Hepatocyte (in vitro differentiated cells): ENCODE data around the gene NUMA1. TPM values are rescaled to one million over a fixed set of nuclear protein-coding genes. Genes with fewer than 3 reads are reported as not detected.

Experiments
- DNase-seq: peaks from one replicate; pipeline ENCODE4 v3.0.0-alpha.2; 2016; ENCODE audit warnings: low spot score
- H2AFZ ChIP-seq: fragments of 200-600 bp; sonication (generic); 2 replicates; pipeline ENCODE4 v1.6.0; 2016; ENCODE audit warnings: antibody characterized with exemption, mild to moderate bottlenecking
- H3K27ac ChIP-seq: fragments of 200-600 bp; sonication (generic); 2 replicates; pipeline ENCODE4 v1.5.1; 2016; ENCODE audit warnings: mild to moderate bottlenecking
- H3K27me3 ChIP-seq: fragments of 200-600 bp; sonication (generic); 2 replicates; pipeline ENCODE4 v1.6.1; 2016
- H3K36me3 ChIP-seq: fragments of 200-600 bp; sonication (generic); replicated peaks from 2 replicates; pipeline ENCODE4 v1.5.1; 2016; ENCODE audit warnings: low read depth; ENCODE audit not compliant: insufficient read depth
- H3K4me1 ChIP-seq: fragments of 200-600 bp; sonication (generic); 2 replicates; pipeline ENCODE4 v1.5.1; 2016; ENCODE audit warnings: mild to moderate bottlenecking, moderate library complexity; ENCODE audit not compliant: insufficient read depth
- H3K4me2 ChIP-seq: fragments of 200-600 bp; sonication (generic); 2 replicates; pipeline ENCODE4 v1.6.0; 2016
- H3K4me3 ChIP-seq: fragments of 200-600 bp; sonication (generic); 2 replicates; pipeline ENCODE4 v1.5.1; 2016; ENCODE audit warnings: mild to moderate bottlenecking
- H3K79me2 ChIP-seq: fragments of 200-600 bp; sonication (generic); 2 replicates; pipeline ENCODE4 v1.6.0; 2017; ENCODE audit warnings: mild to moderate bottlenecking
- H3K9me2 ChIP-seq: fragments of 200-600 bp; sonication (generic); replicated peaks from 2 replicates; pipeline ENCODE4 v1.6.0; 2017; ENCODE audit warnings: mild to moderate bottlenecking; ENCODE audit not compliant: insufficient read depth
- H3K9me3 ChIP-seq: fragments of 200-600 bp; sonication (generic); 2 replicates; pipeline ENCODE4 v1.5.1; 2016; ENCODE audit warnings: low read depth, mild to moderate bottlenecking
- H4K20me1 ChIP-seq: fragments of 200-600 bp; sonication (generic); 2 replicates; pipeline ENCODE4 v1.6.0; 2016; ENCODE audit warnings: mild to moderate bottlenecking; ENCODE audit not compliant: insufficient read depth, poor library complexity, severe bottlenecking
- CTCF ChIP-seq: fragments of 200-600 bp; sonication (generic); IDR thresholded peaks from 2 replicates; pipeline ENCODE4 v1.5.1; 2016; ENCODE audit warnings: antibody characterized with exemption, mild to moderate bottlenecking; ENCODE audit not compliant: poor library complexity
- EZH2 ChIP-seq: fragments of 200-600 bp; sonication (generic); IDR thresholded peaks from 2 replicates; pipeline ENCODE4 v1.6.1; 2016; ENCODE audit warnings: antibody characterized with exemption, mild to moderate bottlenecking, borderline replicate concordance
- EZH2phosphoT487 ChIP-seq: fragments of 200-600 bp; sonication (generic); IDR thresholded peaks from one replicate; pipeline ENCODE4 v1.6.1; 2018; ENCODE audit warnings: antibody characterized with exemption, mild to moderate bottlenecking, low read depth, moderate library complexity; ENCODE audit not compliant: unreplicated experiment, severe bottlenecking
- WGBS: methylation state at CpG from one replicate; pipeline ENCODE4 v1.1.6; 2016; ENCODE audit warnings: low lambda C conversion rate; ENCODE audit errors: missing lambda C conversion rate; 5-methylcytosine and 5-hydroxymethylcytosine counted together
- polyA plus RNA-seq: library from polyadenylated mRNA; unstranded; fragments of >200 nt; fragmentation: Nextera tagmentation; extraction: Ambion mirVana; gene quantifications from 2 replicates; pipeline ENCODE4 v1.2.1, GENCODE V29; 2016
- total RNA-seq: library from RNA; depleted of rRNA; stranded (reverse); fragments of >200 nt; gene quantifications from 2 replicates; pipeline ENCODE4 v1.2.3, GENCODE V29; 2014

Gene NUMA1
- total and polyA plus RNA-seq, 2 experiments from 2014 or later = 103 to 140 TPM

- H3K4me2 ChIP-seq = peak overlapping the region; percentile 95
- H3K4me1 ChIP-seq = peaks cover 31% of the 10 kb centered on the region
- no peak overlapping the region for H2AFZ ChIP-seq
- no peak for TF ChIP-seq EZH2phosphoT487
- no peak for TF ChIP-seq CTCF
- TF ChIP-seq EZH2 = no peak
- H3K27ac ChIP-seq = peak overlapping the region; percentile 99
- H3K27me3 ChIP-seq = no peaks in the 10 kb centered on the region
- H3K4me3 ChIP-seq = peak overlapping the region; percentile 24
- H3K36me3 ChIP-seq = no peaks in the 10 kb centered on the region
- H4K20me1 ChIP-seq = peaks cover 47% of the 10 kb centered on the region
- H3K79me2 ChIP-seq = peaks cover 81% of the 10 kb centered on the region
- DNase-seq = peak; percentile 59
- no peaks in the 10 kb centered on the region for H3K9me2 ChIP-seq
- H3K9me3 ChIP-seq = no peaks in the 10 kb centered on the region
- WGBS = 51% methylated on average over 2 of the region's 2 CpGs
Observed at GRCh38 chr11:72038491-72038890, 41.9 kb downstream of the NUMA1 start.

GRCh38 chr11:72037554-72038311 lies 42.6 kb downstream of the NUMA1 start:
- no peak for DNase-seq
- H3K79me2 ChIP-seq = peaks cover 82% of the 10 kb centered on the region
- no peaks in the 10 kb centered on the region for H3K9me2 ChIP-seq
- H4K20me1 ChIP-seq = peaks cover 55% of the 10 kb centered on the region
- peak overlapping the region; percentile 95 for H3K4me2 ChIP-seq
- no peaks in the 10 kb centered on the region for H3K27me3 ChIP-seq
- H2AFZ ChIP-seq = no peak overlapping the region
- no peaks in the 10 kb centered on the region for H3K9me3 ChIP-seq
- no peak for TF ChIP-seq EZH2phosphoT487
- TF ChIP-seq EZH2 = no peak
- TF ChIP-seq CTCF = no peak
- 47% methylated on average over 4 of the region's 4 CpGs for WGBS
- H3K4me3 ChIP-seq = peak overlapping the region; percentile 16
- H3K27ac ChIP-seq = peak overlapping the region; percentile 99
- H3K36me3 ChIP-seq = no peaks in the 10 kb centered on the region
- peaks cover 28% of the 10 kb centered on the region for H3K4me1 ChIP-seq

- peak overlapping the region; percentile 95 for H3K4me2 ChIP-seq
- WGBS = 82% methylated on average over 3 of the region's 3 CpGs
- H3K27ac ChIP-seq = no peak overlapping the region
- H3K9me3 ChIP-seq = no peaks in the 10 kb centered on the region
- no peak overlapping the region for H3K4me3 ChIP-seq
- H3K36me3 ChIP-seq = no peaks in the 10 kb centered on the region
- DNase-seq = no peak
- H3K9me2 ChIP-seq = no peaks in the 10 kb centered on the region
- no peak for TF ChIP-seq CTCF
- no peak for TF ChIP-seq EZH2
- TF ChIP-seq EZH2phosphoT487 = no peak
- no peak overlapping the region for H2AFZ ChIP-seq
- H3K27me3 ChIP-seq = no peaks in the 10 kb centered on the region
- peaks cover 64% of the 10 kb centered on the region for H4K20me1 ChIP-seq
- peaks cover 19% of the 10 kb centered on the region for H3K4me1 ChIP-seq
- H3K79me2 ChIP-seq = peaks cover 88% of the 10 kb centered on the region
Observed at GRCh38 chr11:72036687-72037086, 43.7 kb downstream of the NUMA1 start.
